ENCODE measurements around the gene EIF4H.
"Not testable (repeated sequence)": the region's sequence is repeated elsewhere in the genome, so short reads cannot be mapped to it uniquely, and the experiment has no call there.

EIF4H gene
- total RNA-seq, result 338 to 577 reads per million in 2 experiments

DNA sequence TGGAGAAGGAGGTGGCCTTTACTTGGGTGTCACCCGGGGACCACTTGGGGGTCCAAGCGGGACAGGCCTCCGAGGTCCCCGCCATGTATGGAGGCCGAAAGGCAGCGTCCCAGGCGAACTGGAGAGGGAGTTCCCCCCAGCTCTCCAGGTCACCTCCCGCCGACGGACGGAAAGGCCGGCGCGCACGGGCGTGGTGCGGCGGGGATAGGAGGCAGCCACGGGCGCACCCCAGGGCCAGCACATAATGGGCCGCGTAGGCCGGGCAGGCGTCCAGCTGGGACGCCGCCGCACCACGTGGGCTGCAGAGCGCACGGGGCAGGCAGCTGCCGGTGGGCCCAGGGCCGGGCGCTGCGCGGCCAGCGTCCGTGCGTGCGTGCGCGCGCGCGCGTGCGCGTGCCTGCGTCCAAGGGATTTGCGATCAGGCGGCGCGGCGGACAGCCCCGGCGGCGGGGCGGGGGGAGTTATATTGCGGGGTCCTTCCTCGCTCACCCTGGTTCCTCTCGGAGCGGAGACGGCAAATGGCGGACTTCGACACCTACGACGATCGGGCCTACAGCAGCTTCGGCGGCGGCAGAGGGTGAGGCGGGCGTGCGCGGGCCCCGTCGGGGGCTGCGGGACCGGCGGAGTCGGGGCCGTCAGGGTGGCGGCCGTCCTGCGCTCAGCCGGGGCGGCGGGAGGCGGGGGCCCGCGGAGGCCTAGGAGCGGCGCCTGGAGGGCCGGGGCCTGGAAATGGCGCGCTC lies at the start of gene EIF4H:
Gene EIF4H, plus strand, starts transcription at position 491 of the 740 bp plus-strand sequence. Its CDS starts 28 bp downstream, at position 519.
- DNase-seq (ENCODE audit: low read depth), result peak; percentile 90

DNA sequence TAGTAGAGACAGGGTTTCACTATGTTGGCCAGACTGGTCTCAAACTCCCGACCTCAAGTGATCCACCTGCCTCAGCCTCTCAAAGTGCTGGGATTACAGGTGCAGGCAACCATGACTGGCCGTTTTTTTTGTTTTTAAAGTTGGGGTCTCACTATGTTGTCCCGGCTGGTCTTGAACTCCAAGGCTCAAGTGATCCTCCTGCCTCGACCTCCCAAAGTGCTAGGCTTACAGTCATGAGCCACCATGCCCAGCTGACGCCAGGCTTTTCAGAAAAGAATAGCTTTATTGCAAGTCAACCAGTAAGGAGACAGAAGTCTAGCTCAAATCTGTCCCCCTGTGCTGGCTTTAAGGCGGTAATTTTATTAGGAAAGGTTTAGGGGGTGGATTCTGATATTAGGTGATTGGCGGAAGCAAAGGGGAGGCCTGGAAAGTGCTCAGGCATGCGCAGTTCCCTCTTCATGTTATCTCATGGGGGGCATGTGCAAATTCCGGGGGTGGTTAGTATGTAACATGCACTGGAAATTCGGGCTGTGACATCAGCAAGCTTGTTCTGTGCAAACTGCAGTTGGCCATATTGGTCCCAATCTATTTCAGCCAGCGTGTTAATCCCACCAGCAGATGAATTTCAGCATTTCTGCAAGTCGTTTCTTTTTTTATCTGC lies 47.8 kb upstream of the EIF4H start:
- no peak for DNase-seq (ENCODE audit: low read depth)

DNA sequence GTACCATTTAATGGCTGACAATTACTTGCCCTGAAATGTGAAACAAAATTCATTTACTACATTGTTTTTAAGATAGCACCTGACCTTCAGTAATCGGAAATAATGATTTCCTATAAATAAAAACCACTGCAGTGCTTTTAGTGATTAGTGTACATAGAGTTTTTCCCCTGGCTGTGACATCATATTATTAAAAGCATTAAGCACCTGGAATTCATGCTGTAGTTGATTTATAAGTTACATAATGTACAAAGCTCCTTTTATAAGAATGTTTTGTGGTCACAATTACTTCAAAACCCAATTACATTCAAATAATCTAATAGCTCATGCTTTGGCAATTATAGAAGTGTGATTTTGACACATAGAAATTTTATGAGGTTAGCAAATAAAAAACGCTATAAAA lies 44.3 kb upstream of the EIF4H start:
- no peak for DNase-seq (ENCODE audit: low read depth)

DNA sequence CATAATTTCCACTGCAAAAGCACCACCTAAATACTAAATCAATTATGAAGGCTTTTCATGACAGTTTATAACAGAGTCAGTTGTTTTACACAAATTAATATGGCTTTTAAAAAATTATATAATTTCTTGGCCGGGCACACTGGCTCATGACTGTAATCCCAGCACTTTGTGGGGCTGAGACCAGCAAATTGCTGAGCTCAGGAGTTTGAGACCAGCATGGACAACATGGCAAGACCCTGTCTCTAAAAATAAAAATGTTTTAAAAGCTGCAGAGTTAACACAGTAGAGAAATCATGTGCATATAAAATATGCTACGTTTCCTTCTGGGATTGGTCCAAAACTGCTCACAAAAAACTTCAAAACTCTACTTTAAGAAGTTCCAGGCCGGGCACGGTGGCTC lies 43.6 kb upstream of the EIF4H start:
- no peak for DNase-seq (ENCODE audit: low read depth)

DNA sequence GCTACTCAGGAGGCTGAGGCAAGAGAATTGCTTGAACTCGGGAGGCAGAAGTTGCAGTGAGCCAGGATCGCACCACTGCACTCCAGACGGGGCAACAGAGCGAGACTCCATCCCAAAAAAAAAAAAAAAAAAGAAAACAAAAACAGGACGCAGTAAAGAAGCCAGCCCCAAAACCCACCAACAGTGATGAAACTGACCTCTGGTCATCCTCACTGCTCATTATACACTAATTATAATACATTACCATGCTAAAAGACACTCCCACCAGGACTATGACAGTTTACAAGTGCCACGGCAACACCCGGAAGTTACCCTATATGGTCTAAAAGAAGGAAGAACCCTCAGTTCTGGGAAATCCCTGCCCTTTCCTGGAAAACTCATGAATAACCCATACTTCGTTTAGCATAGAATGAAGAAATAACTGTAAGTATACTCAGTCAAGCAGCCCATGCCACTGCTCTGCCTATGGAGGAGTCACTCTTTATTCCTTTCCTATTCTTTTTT lies 40.0 kb upstream of the EIF4H start:
- no peak for DNase-seq (ENCODE audit: low read depth)

DNA sequence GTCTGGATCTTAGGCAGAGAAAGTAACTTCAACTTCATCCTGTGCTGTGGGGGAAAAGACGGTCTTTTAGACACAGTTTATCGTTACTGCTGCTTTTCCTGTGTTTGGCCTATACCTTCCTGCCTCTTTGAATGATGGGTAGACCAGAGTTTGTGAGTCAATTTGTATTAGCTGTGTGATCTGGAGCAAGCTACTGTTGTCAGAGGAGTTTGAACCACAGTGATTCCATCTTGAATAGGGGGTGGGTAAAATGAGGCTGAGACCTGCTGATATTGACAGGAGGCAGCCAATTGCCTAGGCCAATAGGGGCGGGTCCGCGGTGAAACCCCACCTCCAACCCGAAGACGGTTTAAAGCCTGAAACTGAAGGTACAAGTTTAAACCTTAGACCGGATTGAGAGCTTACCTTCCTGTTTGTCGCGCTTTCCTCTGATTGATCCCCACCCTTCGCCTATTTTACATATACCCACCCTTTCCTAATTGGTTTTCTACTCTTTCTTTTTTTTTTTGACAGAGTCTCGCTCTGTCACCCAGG lies 35.8 kb upstream of the EIF4H start:
- DNase-seq (ENCODE audit: low read depth), result no peak

DNA sequence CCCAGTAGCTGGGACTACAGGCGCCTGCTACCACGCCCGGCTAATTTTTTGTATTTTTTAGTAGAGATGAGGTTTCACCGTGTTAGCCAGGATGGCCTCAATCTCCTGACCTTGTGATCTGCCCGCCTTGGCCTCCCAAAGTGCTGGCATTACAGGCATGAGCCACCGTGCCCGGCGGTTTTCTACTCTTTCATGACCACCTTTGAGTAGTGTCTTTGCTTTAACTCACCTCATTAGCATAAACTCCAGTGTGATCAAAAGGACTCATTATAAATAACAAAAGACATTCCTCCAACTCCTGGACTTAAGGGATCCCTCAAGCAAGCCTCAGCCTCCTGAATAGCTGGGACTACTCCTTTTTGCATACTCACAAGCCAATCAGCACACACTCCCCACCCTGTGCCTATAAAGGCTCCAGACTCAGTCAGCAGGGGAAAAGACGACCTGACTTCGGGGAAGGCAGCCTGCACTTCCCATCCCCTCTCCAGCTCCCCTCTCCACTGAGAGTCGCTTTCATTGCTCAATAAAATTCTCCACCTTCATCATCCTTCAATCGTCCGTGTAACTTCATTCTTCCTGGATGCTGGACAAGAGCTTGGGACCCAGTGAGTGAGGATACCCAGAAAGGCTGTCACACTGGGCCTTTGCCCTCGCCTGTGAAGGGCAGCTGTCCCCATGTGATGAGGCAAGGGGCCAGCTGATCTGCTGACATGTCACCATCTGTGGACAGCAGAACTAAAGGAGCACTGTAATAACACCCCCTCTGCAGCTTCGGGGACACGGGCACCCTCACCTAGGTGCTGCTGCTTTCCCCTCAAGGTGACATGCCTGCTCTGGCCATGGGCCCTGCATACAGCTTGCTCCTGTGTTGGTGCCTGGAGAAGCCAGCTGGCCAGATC lies 35.0 kb upstream of the EIF4H start:
- DNase-seq (ENCODE audit: low read depth), result no peak

DNA sequence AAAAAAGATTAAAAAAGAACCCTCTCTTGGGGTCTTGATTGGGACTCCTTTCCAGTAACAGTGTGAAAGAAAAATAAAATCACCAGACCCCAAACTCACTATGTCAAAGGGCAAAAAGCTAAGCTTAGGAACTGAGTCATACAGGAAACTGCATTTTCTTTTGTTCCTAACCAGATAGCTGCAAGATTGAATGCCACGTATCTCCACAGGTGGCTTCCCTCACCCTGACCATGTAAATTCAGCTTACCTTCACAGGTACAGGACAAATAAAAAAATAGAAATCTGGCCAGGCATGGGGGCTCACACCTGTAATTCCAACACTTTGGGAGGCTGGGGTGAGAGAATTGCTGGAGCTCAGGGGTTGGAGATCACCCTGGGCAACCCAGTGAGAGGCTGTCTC lies 32.5 kb upstream of the EIF4H start:
- no peak for DNase-seq (ENCODE audit: low read depth)

DNA sequence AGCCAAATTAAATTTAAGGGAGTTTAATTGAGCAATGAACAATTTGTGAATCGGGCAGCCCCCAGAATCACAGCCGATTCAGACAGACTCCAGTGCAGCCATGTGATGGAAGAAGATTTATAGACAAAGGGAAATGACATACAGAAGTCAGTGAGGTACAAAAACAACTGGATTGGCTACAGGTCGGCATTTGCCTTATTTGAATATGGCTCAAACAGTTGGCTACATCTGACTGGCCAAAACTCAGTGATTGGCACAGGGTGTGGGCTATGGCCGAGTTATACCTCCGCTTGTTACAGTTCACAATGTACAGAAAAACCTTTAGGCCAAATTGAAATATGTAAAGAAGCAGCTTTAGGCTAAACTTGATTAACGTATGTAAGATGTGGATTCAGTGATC lies 30.8 kb upstream of the EIF4H start:
- no peak for DNase-seq (ENCODE audit: low read depth)

DNA sequence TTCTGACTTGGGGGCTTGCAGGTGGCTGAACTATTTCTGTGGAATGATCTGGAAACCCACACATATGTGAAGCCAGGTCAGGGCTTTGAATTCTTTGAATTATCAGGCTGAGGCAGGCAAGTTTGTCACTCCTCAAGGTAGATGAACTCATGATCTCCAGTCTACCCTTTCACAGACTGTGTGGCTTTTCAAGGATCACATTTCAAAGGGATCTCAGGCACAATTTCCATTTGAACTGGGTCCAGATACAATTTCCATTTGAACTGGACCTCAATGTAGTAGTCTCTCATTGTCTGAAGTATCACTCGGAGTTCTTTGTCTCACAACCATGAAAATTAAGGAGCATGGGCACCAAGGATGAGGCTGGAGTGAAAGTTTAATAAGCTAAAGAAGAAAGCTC lies 25.7 kb upstream of the EIF4H start:
- DNase-seq (ENCODE audit: low read depth), result no peak

DNA sequence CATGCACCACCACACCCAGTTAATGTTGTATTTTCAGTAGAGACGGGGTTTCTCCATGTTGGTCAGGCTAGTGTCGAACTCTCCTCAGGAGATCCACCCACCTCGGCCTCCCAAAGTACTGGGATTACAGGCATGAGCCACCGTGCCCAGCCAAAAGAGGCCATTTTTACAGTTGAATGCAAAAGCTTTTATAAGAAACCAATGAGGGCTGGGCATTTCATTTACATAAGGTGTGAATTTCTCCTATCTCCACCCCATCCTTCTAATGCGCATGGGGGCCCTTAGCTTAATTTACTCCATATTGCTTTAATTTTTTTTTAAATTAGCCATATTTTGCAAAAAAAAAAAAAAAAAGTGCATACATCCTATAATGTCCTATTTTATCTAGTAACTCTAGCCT lies 25.1 kb upstream of the EIF4H start:
- no peak for DNase-seq (ENCODE audit: low read depth)

DNA sequence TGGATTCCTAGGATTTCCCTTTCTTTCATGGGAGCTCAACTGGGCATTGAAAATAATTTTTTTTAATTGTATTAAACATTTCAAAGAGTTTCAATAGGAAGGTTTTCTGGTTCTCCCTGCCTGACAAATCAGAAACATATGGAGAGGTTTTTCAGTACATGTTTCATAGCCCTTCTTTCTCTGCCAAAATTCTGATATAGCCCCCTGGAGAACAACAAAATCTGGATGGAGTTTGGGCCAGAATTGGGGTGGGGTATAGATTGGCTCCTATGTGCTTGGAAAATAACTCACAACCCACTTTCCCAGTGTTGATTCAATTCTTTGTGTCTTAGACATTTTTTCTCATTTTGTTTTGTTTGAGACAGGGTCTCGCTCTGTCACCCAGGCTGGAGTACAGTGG lies 24.6 kb upstream of the EIF4H start:
- no peak for DNase-seq (ENCODE audit: low read depth)

DNA sequence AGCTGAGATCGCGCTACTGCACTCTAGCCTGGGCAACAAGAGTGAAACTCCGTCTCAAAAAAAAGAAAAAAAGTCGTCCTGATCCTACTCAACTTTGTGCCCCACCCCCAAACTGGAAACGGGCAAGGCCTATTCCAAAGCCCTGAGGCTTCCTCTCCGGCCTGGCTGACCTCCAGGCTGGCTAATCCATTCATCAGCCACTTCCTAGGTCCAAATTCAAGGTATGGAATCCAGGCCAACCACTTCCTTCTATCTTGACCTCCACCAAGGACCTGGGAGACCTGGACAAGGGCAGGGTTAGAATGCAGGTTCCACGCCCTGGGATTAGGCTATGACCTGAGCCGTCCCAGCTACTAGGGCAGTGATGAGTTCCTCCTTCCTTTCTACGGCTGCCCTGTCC lies 20.4 kb upstream of the EIF4H start:
- no peak for DNase-seq (ENCODE audit: low read depth)

DNA sequence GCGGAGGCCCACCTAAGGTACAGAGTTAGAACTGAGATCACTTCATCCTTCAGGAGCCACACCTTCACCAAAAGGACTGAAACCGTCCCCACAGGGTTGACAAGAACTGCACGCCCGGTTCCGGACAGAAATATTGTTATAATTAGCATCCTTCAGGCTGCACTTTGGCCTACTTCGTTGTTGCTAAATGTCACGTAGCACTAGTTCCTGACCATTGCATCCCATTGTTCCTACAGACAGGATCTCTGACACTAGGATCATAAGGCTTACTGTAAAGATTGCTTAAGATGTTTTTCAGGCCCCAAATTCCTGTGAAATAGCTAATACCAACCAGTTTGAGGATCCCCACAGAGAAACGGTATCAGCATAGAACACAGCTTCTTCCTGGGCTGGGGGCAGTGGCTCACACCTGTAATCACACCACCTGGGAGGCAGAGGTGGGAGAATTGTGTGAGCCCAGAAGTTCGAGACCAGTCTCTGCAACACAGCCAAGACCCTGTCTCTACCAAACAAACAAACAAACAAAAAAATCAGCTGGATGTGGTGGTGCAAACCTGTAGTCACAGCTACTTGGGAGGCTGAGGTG lies 18.3 kb upstream of the EIF4H start:
- DNase-seq (ENCODE audit: low read depth), result no peak

DNA sequence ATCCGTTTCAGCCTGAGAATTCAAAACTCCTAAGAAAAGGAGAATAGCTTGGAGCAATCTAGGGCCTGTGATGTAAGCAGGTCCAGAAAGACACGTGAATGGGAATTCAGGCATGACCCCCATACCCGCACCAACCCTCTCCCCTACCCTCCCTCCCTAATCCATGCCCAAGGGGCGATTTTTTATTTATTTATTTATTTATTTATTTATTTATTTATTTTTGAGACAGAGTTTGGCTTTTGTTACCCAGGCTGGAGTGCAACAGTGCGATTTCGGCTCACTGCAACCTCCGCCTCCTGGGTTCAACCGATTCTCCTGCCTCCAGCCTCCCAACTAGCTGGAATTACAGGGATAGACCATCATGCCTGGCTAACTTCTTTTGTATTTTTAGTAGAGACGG lies 16.6 kb upstream of the EIF4H start:
- no peak for DNase-seq (ENCODE audit: low read depth)

DNA sequence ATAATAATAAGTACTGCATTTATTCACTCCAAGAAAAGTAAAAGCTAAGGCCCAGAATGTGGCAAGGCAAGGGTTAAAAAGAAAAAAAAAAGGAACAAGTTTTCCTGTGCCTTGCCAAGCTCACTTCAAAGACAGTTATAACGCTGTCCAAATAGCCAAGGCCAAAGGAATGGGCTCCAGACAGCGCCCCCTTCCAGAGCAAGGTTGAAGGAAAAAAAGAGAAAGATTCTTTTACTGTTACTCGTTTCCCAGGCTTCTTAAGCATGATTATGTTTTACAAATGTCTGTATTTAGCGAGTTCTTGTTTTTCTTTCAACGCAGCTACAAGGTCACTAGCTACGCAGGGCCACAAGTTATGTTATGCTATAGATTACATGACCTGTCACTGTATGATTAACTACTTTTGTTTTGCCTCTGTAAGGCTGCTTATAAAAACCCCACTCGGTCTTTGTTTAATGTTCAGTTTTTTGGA lies 9.1 kb upstream of the EIF4H start:
- no peak for DNase-seq (ENCODE audit: low read depth)

DNA sequence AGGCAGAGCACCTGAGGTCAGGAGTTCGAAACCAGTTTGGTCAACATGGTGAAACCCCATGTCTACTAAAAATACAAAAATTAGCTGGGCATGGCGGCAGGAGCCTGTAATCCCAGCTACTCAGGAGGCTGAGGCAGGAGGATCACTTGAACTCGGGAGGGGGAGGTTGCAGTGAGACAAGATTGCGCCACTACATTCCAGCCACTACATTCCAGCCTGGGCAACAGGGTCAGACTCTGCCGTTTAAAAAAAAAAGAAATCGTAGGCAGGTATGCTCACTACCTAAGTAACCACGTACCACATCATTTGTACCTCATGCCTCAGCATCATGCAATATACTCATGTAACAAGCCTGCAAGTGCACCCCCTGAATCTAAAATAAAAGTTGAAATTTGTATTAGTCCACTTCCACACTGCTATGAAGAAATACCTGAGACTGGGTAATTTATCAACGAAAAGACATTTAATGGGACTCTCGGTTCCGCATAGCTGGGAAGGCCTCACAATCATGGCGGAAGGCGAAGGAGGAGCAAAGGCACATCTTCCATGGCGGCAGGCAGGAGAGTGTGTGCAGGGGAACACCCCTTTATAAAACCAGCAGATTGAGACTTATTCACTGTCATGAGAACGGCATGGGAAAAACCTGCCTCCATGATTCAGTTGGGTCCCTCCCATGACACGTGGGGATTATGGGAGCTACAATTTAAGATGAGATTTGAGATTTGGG lies 8.1 kb upstream of the EIF4H start:
- no peak for DNase-seq (ENCODE audit: low read depth)

DNA sequence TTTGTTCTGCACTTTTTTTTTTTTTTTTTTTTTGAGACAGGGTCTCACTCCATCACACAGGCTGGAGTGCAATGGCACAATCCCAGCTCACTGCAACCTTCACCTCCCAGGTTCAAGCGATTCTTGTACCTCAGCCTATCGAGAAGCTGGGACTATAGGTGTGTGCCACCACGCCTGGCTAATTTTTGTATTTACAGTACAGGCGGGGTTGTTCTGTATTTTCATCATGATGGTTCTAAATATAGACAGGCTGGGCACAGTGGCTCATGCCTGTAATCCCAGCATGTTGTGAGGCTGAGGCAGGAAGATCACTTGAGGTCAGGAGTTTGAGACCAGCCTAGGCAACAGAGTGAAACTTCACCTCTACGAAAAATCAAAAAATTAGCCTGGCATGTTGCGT lies 6.8 kb upstream of the EIF4H start:
- DNase-seq (ENCODE audit: low read depth), result not testable (repeated sequence)

DNA sequence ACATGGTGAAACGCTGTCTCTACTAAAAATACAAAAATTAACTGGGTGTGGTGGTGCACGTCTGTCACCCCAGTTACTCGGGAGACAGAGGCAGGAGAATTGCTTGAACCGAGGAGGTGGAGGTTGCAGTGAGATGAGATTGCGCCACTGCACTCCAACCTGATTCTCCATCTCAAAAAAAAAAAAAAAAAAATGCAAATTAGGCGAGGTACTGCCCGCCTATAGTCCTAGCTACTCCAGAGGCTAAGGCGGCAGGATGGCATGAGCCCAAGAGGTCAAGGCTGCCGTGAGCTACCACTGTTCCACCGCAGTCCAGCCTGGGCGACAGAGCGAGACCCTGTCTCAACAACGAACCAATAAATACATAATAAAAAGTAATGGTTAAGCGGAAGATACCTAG lies 1.1 kb upstream of the EIF4H start:
- no peak for DNase-seq (ENCODE audit: low read depth)

DNA sequence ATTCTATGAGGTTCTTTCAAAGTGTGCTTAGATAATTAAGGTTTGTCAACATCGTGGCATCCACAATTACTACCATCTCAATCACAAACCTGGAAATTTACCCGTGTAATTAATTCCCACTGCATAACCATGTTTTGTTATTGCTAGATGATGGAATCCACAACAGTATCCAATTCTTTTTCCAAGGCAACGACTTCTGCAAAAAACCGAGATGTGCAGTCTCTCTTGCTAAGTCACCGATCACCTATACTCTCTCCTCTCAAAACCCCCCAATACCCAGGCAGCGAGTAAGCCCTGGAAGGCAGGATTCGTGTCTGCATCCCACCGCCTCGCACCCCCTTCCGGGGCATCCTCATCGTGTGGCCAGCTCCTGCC lies 678 bp upstream of the EIF4H start:
- no peak for DNase-seq (ENCODE audit: low read depth)

DNA sequence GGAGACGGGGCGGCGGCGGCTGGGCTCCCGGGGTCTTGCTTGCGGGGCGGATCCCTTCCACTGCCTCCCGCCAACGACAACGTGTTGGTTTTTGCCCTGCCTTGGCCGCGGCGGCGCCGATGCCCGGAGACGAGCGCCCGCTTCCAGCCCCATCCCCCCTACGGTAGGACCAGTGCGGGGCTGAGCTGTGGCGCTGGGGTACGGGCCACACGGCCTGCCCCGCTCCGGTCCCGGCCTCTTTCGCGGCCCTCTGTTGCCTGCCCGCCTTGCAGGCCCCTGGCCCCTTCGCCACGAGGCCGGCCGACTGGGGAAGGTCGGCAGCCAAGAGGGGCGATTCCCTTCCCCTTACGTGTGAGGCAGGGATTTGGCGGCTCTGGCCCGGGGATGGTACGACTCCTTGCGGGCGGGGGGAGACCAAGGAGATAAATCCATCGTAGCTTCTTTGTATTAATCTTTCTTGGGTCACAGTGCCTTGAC lies 488 bp downstream of the EIF4H start:
- no peak for DNase-seq (ENCODE audit: low read depth)

Data from T follicular helper cell (primary cell).